ENCODE measurements around the gene ATXN7L1. TPM values are rescaled to one million over a fixed set of nuclear protein-coding genes. Genes with fewer than 3 reads are reported as not detected.

The ATXN7L1 gene
- polyA plus RNA-seq, 1 experiment, result 5.5 TPM

- CTCF ChIA-PET, result interaction anchor here (0.9 kb wide), 1 partner anchor 8 kb away, joined by 3 read pairs; no protein-coding TSS in a partner anchor
- TF ChIP-seq CTCF (IDR thresholded peaks at IDR 0.05; ENCODE audit: low read depth, low read length), result no peak
- POLR2A ChIA-PET, result no interaction called here
- no peaks in the 10 kb centered on the region for H3K27me3 ChIP-seq (ENCODE audit: control insufficient read depth, insufficient read depth, low read length)
- H3K27ac ChIP-seq (ENCODE audit: low read depth, low read length), result no peak overlapping the region
- no peaks in the 10 kb centered on the region for H3K9me3 ChIP-seq (ENCODE audit: control insufficient read depth, insufficient read depth, low read length)
- DNase-seq (ENCODE audit: low read depth, low spot score), result no peak
- H3K4me3 ChIP-seq (ENCODE audit: low read depth, low read length), result no peak overlapping the region
Measured at GRCh38 chr7:105664816-105665525, 211.4 kb downstream of the ATXN7L1 start.

GRCh38 chr7:105662998-105663397 is 213.4 kb downstream of the ATXN7L1 start:
- no peak overlapping the region for H3K4me3 ChIP-seq (ENCODE audit: low read depth, low read length)
- TF ChIP-seq CTCF (IDR thresholded peaks at IDR 0.05; ENCODE audit: low read depth, low read length), result no peak
- DNase-seq (ENCODE audit: low read depth, low spot score), result no peak
- no peaks in the 10 kb centered on the region for H3K27me3 ChIP-seq (ENCODE audit: control insufficient read depth, insufficient read depth, low read length)
- H3K27ac ChIP-seq (ENCODE audit: low read depth, low read length), result no peak overlapping the region
- H3K9me3 ChIP-seq (ENCODE audit: control insufficient read depth, insufficient read depth, low read length), result no peaks in the 10 kb centered on the region
- CTCF ChIA-PET, result no interaction called here
- POLR2A ChIA-PET, result no interaction called here

- H3K9me3 ChIP-seq (ENCODE audit: control insufficient read depth, insufficient read depth, low read length), result no peaks in the 10 kb centered on the region
- no peak for TF ChIP-seq CTCF (IDR thresholded peaks at IDR 0.05; ENCODE audit: low read depth, low read length)
- no peaks in the 10 kb centered on the region for H3K27me3 ChIP-seq (ENCODE audit: control insufficient read depth, insufficient read depth, low read length)
- no peak overlapping the region for H3K27ac ChIP-seq (ENCODE audit: low read depth, low read length)
- CTCF ChIA-PET, result interaction anchor here (1.1 kb wide), 1 partner anchor 9 kb away, joined by 3 read pairs; no protein-coding TSS in a partner anchor
- POLR2A ChIA-PET, result no interaction called here
- no peak overlapping the region for H3K4me3 ChIP-seq (ENCODE audit: low read depth, low read length)
- no peak for DNase-seq (ENCODE audit: low read depth, low spot score)
Measured at GRCh38 chr7:105661625-105662024, 214.8 kb downstream of the ATXN7L1 start.

- H3K27ac ChIP-seq (ENCODE audit: low read depth, low read length), result no peak overlapping the region
- no peaks in the 10 kb centered on the region for H3K27me3 ChIP-seq (ENCODE audit: control insufficient read depth, insufficient read depth, low read length)
- H3K9me3 ChIP-seq (ENCODE audit: control insufficient read depth, insufficient read depth, low read length), result no peaks in the 10 kb centered on the region
- CTCF ChIA-PET, result interaction anchor here (0.5 to 3.3 kb wide), 35 partner anchors 8 to 886 kb away, joined by 3 to 14 read pairs (median 4); no protein-coding TSS in a partner anchor
- TF ChIP-seq CTCF (IDR thresholded peaks at IDR 0.05; ENCODE audit: low read depth, low read length), result peak; percentile 62
- POLR2A ChIA-PET, result no interaction called here
- DNase-seq (ENCODE audit: low read depth, low spot score), result no peak
- no peak overlapping the region for H3K4me3 ChIP-seq (ENCODE audit: low read depth, low read length)
Measured at GRCh38 chr7:105656922-105657521, 219.4 kb downstream of the ATXN7L1 start.
